OCI-LY3 (cell line): ENCODE data around the gene PTH.

ENCODE experiments used
- H2AFZ ChIP-seq: fragments of 200-600, 300-600 bp; shearing (Covaris generic); 2 replicates; pipeline ENCODE4 v1.6.0; 2014; ENCODE audit warnings: antibody characterized with exemption, low read depth, low read length
- H3K27ac ChIP-seq: fragments of 200-600, 300-600 bp; sonication (generic); 2 replicates; pipeline ENCODE4 v1.5.1; 2014; ENCODE audit warnings: mild to moderate bottlenecking, low read length, moderate library complexity, mixed read lengths
- H3K27me3 ChIP-seq: fragments of 200-600, 300-600 bp; sonication (generic); 2 replicates; pipeline ENCODE4 v1.6.1; 2014; ENCODE audit warnings: low read depth, low read length, mixed read lengths
- H3K36me3 ChIP-seq: fragments of 200-600, 300-600 bp; sonication (generic); replicated peaks from 2 replicates; pipeline ENCODE3; 2014; ENCODE audit warnings: low read depth, low read length, mixed read lengths
- H3K4me1 ChIP-seq: fragments of 300-600, 200-600 bp; sonication (generic); 2 replicates; pipeline ENCODE4 v1.6.1; 2014; ENCODE audit warnings: low read length, mixed read lengths
- H3K4me2 ChIP-seq: fragments of 200-600, 300-600 bp; sonication (generic); 2 replicates; pipeline ENCODE4 v1.6.1; 2014; ENCODE audit warnings: low read length, mixed read lengths
- H3K4me3 ChIP-seq: fragments of 300-600, 200-600 bp; sonication (generic); 2 replicates; pipeline ENCODE4 v1.5.1; 2014; ENCODE audit warnings: antibody characterized with exemption, mild to moderate bottlenecking, low read length, moderate library complexity
- H3K79me2 ChIP-seq: fragments of 300-600, 200-600 bp; shearing (Covaris generic); 2 replicates; pipeline ENCODE4 v1.6.1; 2014; ENCODE audit warnings: mild to moderate bottlenecking, low read length, mixed read lengths
- H3K9ac ChIP-seq: fragments of 300-600, 200-600 bp; shearing (Covaris generic); 2 replicates; pipeline ENCODE4 v1.6.0; 2014; ENCODE audit warnings: mild to moderate bottlenecking, low read length, moderate library complexity
- H3K9me3 ChIP-seq: fragments of 200-600, 300-600 bp; shearing (Covaris generic); 2 replicates; pipeline ENCODE4 v1.6.1; 2014; ENCODE audit warnings: low read length, mixed read lengths; ENCODE audit not compliant: insufficient read depth
- H4K20me1 ChIP-seq: fragments of 200-600, 300-600 bp; sonication (generic); 2 replicates; pipeline ENCODE4 v1.6.1; 2016; ENCODE audit warnings: low read length, mixed read lengths; ENCODE audit not compliant: insufficient read depth
- EZH2phosphoT487 ChIP-seq: fragments of 200-600 bp; shearing (Covaris generic); IDR thresholded peaks from 2 replicates; pipeline ENCODE4 v1.6.1; 2018; ENCODE audit warnings: antibody characterized with exemption, mixed run types, low read depth
- TF ChIP-seq, protein P1 (sequence below): fragments of 200-600, 300-600 bp; sonication (generic); IDR thresholded peaks from 2 replicates; pipeline ENCODE4 v1.5.1; 2014; ENCODE audit warnings: antibody characterized with exemption, low read length, low read depth

PTH gene

DNA sequence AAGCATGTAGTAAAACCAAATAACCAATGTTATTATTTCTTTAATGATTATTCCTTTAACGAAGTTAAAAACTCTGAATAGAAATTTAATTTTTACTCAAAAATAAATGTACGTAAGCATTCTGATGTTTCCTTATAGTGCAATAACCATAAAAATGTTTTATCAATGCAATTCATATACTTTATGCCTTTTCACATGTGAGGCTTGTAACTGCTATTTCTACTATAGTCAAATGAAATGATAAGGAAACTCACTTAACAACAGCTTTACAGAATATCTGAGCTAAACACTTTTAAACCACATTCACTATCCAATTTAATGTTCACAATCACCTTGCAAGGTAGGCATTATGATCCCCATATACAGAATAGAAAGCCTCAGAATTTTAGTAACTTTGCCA lies 50.2 kb downstream of the PTH start:
- Histone ChIP-seq H3K4me2 (no peak overlapping the region), H3K9me3 (no peaks in the 10 kb centered on the region), H3K79me2 (peaks cover 13% of the 10 kb centered on the region), H4K20me1 (no peaks in the 10 kb centered on the region), H3K4me1 (peaks cover 16% of the 10 kb centered on the region), H2AFZ (no peak overlapping the region), H3K27ac (no peak overlapping the region), H3K9ac (no peak overlapping the region), H3K36me3 (no peaks in the 10 kb centered on the region), H3K27me3 (no peaks in the 10 kb centered on the region), H3K4me3 (no peak overlapping the region)
- TF ChIP-seq, protein P1, sequence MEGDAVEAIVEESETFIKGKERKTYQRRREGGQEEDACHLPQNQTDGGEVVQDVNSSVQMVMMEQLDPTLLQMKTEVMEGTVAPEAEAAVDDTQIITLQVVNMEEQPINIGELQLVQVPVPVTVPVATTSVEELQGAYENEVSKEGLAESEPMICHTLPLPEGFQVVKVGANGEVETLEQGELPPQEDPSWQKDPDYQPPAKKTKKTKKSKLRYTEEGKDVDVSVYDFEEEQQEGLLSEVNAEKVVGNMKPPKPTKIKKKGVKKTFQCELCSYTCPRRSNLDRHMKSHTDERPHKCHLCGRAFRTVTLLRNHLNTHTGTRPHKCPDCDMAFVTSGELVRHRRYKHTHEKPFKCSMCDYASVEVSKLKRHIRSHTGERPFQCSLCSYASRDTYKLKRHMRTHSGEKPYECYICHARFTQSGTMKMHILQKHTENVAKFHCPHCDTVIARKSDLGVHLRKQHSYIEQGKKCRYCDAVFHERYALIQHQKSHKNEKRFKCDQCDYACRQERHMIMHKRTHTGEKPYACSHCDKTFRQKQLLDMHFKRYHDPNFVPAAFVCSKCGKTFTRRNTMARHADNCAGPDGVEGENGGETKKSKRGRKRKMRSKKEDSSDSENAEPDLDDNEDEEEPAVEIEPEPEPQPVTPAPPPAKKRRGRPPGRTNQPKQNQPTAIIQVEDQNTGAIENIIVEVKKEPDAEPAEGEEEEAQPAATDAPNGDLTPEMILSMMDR, result no peak
- no peak for TF ChIP-seq EZH2phosphoT487
